Suprapubic skin (tissue), 4 donors: ENCODE data around the gene TTC28.

Experiments used
- EP300 ChIP-seq: sonication (generic); formaldehyde crosslinking; IDR thresholded peaks from one replicate; pipeline ENCODE4 v1.6.1; 2017; ENCODE audit warnings: antibody characterized with exemption
- POLR2A ChIP-seq, 2 donors: fragments of 450-650 bp; IDR thresholded peaks; one replicate each; pipeline ENCODE4 v1.6.1; 2017; ENCODE audit warnings: antibody characterized with exemption in 2 of 2, mild to moderate bottlenecking in 2 of 2, moderate library complexity in 2 of 2
- POLR2AphosphoS5 ChIP-seq, 3 donors: sonication (generic); formaldehyde crosslinking; IDR thresholded peaks; one replicate each; pipeline ENCODE4 v1.6.1; 2017; ENCODE audit warnings: antibody characterized with exemption in 3 of 3
- TF ChIP-seq, protein P1 (sequence below), 2 donors: fragments of 200-600 bp in 1 of 2; fragments of 450-650 bp in 1 of 2; sonication (generic) in 1 of 2; IDR thresholded peaks; one replicate each; pipeline ENCODE4 v1.5.1; 2016 to 2019; ENCODE audit warnings: antibody characterized with exemption in 2 of 2, mild to moderate bottlenecking in 1 of 2, moderate library complexity in 1 of 2

DNA sequence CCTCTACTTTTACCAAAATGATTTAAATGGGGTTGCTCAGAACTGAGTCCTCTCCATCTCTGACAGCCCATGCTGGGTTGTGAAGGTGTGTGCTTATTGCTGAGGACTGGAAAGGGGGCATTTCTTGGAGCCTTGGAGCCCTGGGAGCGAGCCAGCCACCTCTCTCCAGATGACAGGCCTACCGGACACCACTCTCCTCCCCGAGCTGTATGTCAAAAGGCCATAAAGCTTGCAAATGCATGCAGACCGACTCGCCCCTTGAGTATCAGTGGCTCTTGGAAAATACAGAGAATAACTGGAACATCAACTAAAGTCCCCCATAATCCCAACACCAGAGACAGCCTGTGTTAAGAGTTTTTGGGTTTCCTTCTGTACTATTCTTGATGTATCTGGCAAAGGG, 692.7 kb downstream of the TTC28 start:
- TF ChIP-seq, protein P1, sequence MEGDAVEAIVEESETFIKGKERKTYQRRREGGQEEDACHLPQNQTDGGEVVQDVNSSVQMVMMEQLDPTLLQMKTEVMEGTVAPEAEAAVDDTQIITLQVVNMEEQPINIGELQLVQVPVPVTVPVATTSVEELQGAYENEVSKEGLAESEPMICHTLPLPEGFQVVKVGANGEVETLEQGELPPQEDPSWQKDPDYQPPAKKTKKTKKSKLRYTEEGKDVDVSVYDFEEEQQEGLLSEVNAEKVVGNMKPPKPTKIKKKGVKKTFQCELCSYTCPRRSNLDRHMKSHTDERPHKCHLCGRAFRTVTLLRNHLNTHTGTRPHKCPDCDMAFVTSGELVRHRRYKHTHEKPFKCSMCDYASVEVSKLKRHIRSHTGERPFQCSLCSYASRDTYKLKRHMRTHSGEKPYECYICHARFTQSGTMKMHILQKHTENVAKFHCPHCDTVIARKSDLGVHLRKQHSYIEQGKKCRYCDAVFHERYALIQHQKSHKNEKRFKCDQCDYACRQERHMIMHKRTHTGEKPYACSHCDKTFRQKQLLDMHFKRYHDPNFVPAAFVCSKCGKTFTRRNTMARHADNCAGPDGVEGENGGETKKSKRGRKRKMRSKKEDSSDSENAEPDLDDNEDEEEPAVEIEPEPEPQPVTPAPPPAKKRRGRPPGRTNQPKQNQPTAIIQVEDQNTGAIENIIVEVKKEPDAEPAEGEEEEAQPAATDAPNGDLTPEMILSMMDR (IDR thresholded peaks at IDR 0.05), result no peak
- no peak for TF ChIP-seq EP300
- no peak for TF ChIP-seq POLR2A (IDR thresholded peaks at IDR 0.05)
- no peak for TF ChIP-seq POLR2AphosphoS5 (IDR thresholded peaks at IDR 0.05)
